Left colon (tissue), 2 donors: ENCODE results near the gene ARAP2. TPM values are rescaled to one million over a fixed set of nuclear protein-coding genes. Genes with fewer than 3 reads are reported as not detected.
"Not testable (repeated sequence)": the region's sequence is repeated elsewhere in the genome, so short reads cannot be mapped to it uniquely, and the experiment has no call there.

ENCODE experiments used
- ATAC-seq: fragments of 200-7000 bp; cut with Tn5 transposase; one replicate; pipeline ENCODE4 v1.9.1; 2020; ENCODE audit warnings: mild to moderate bottlenecking, moderate library complexity
- DNase-seq, 2 donors: peaks; one replicate each; pipeline ENCODE4 v3.0.0-alpha.2; 2020
- intact Hi-C, 2 donors: fragments of 100-400 bp; cut with DNase I in 1 of 2; cut with micrococcal nuclease in 1 of 2; formaldehyde crosslinking; loops; one replicate each; pipeline versions ENCODE4 v1.11.2 to v1.14.0; 2022; cut with DNase I, micrococcal nuclease
- total RNA-seq, 2 donors: library from RNA; stranded (reverse); fragmentation: NEBNext Ultra II Directional; extraction: Animal tissue kit (Norgen Biotek cat#: 25700); gene quantifications; one replicate each; pipeline ENCODE4 v1.2.1, GENCODE V29; 2021
- donor health status: DM: no; HTN: no; CAD: no.
- donor health status: DM: yes; HTN: yes; CAD: no.

ARAP2 gene
- total RNA-seq, 2 donors from 2014 or later: 19.5 to 22.3 TPM

- intact Hi-C loops: no loop called here
- ATAC-seq (peak; percentile 13), DNase-seq (no peak)
Observed at GRCh38 chr4:36198068-36198808, 46.1 kb downstream of the ARAP2 start.

GRCh38 chr4:36197501-36197900 lies 46.8 kb downstream of the ARAP2 start:
- ATAC-seq (no peak), DNase-seq (no peak)
- intact Hi-C loops: no loop called here

- ATAC-seq (no peak), DNase-seq (no peak)
- intact Hi-C loops: no loop called here
Observed at GRCh38 chr4:36196145-36196913, 48.0 kb downstream of the ARAP2 start.

DNA sequence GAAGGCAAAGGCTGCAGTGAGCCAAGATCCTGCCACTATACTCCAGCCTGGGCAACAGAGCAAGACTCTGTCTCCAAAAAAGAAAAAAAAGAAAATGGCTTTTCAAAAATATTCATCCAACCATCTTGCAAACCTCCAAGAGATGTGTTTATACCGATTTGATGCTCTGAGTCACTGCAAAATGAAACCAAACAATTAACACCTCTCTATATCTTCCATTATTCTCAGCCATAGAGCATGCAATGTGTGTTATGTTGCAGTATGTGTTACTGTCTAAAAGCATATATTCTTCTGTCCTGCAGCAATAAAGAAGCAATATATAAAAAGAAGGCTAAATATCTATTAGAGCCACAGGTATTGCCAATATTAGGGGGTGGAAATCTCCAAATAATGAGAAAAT lies 51.4 kb downstream of the ARAP2 start:
- ATAC-seq (no peak), DNase-seq (no peak)
- intact Hi-C loops: no loop called here

DNA sequence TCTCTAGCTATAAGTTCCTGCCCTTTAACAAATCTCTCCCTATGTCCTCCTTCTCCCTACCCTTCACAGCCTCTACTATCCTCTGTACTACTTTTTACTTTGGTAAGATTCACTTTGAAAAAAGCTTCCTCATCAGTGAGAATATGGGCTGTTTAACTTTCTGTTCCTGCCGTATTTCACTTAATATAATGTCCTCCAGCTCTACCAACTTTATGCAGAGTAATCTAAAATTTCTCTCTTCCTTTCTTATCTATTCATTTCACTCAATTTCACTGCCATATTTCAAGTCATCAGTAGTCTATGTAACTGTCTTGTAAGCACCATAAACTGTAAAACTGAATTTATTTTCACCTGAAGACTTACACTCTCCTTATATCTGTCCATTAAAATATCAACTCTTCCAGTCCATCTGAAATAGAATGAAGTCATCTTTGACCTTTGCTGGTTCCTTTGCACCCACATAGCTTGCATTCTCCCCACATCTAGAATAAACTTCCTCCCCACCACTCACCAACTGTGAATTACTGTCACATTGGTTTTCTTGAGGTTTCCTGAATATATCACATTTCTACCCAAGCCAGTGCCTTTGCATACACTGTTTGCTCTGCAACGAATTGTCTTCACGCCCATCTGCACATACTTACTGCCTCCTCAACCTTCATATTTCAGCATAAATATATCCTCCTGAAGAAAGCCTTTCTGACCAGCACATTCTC lies 54.6 kb downstream of the ARAP2 start:
- intact Hi-C loops: no loop called here
- DNase-seq: no peak
- ATAC-seq: peak; percentile 23

DNA sequence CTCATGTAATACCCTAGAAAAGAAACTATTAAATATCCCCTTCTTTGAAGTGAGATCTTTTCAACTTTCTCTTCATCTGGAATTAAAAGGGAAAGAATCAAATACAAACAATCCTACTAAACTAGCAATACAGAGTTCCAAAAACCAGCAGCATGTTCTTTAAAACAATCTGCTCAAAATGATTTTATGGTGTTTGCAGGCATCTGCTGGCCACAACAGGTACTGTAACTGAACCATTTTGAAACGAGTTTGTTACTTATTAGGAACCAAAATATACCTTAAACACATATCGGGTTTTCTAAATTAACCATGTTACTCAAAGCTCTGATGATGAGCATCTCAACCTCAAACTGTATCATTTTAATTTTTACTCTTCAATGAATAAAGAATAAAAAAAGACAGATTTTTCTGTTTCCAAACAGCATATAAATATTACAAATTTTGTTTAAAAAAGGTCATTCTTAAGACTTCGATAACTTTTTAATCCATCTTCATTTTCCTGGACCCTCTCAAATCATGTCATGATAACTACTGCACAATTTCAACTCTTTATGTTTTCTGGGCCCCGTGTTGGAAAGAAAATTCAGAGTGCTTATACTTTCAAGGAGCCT lies 56.5 kb downstream of the ARAP2 start:
- ATAC-seq: peak; percentile 49
- no peak for DNase-seq
- intact Hi-C loops: no loop called here

DNA sequence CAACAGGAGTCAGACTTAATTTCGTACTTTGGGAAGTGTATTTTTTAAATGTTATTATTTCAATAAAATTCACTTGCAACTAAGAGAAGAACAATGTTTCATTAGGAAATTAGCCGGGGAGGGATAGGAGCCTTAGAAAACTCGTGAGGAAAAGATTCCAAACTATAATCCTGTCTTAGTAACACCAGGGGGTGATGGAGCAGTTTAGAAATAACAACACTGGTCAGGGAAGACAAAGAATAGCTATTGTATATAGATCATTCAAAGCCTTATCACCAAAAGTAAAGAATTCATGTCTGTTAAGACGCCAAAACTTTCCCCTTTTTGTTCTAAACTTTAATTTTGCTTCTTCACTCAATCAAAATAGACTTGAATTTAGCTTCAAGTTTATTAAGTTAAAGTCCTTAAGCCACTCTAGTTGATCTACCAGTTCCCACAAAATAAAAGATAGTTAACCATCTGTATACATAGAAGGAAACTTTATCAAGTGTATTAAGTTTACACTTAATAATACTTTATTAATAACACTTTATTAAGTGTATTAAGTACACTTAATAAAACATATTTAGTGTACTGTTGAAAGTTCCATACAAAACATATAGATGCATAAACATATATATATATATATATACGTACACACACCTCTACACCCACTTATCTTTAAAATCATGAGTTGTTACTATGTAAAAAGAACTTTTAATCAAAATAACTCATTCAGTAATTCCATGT lies 60.5 kb downstream of the ARAP2 start:
- intact Hi-C loops: no loop called here
- DNase-seq (no peak), ATAC-seq (no peak)

DNA sequence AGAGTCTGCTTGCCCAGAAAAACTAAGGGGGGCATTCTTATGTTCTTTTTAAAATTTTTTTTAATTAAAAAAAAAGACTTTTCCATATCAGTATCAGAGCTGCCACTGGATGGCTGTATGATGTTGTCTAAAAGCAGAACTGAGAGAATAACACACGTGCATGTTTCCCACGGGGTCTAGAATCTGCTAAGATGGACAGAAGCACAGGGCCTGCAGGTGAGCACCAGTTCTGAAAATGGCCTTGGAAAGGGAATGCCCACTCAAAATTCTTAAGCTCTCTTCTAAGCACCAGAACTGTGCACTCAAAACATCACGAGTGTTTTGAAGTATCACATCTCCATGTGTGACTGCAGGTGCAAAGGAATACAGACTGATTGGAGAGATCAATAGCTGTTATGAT lies 61.1 kb downstream of the ARAP2 start:
- ATAC-seq: no peak
- DNase-seq: no peak
- intact Hi-C loops: no loop called here

DNA sequence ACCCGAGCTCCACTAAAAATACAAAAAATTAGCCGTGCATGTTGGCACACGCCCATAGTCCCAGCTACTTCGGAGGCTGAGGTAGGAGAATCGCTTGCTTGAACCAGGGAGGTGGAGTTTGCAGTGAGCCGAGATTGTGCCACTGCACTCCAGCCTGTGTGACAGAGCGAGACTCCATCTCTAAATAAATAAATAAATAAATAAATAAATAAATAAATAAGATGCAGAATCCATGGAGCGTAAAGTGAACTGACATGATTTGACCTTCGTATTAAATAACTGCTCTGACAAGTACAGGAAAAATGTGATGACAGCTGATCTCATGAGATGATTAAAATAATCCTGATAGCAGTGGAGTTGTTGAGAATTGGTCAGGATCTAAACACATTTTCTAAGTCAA lies 62.0 kb downstream of the ARAP2 start:
- DNase-seq, intact Hi-C loops, ATAC-seq: not testable (repeated sequence)

DNA sequence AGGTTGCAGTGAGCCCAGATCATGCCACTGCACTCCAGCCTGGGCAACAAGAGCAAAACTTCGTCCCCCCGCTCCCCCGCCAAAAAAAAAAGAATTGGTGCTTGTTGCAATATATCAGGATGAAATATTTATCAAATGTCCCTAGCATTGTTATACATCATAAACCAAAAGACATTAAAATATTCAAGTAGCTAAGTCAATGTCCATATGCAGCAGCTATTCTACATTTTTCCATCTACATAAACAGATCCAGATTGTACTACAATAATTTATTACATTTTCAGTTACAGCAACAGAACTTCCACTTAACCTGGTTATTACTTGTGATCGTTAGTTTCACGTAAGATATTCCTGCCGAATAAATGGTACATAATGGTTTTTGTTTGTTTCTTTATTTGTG lies 64.1 kb downstream of the ARAP2 start:
- no peak for ATAC-seq
- intact Hi-C loops: no loop called here
- DNase-seq: no peak

DNA sequence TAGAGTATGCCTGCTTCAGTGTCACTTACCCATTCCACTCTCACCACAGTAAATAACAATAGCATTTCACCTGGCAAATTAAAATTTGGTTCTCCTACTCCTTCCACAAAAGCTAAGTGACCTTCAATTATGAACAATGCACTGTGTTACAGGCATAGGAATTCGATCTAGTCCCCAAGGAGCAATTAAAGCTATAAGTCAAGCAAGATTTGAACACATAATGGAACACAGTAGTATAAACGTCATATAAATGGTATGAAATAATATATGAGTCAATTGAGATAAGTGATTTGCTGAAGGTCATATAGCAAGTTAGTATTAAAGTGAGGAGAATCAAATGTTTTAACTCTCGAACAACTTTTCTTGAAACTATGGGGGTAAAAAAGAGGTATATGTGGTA lies 65.8 kb downstream of the ARAP2 start:
- ATAC-seq (no peak), DNase-seq (no peak)
- intact Hi-C loops: no loop called here

- intact Hi-C loops: no loop called here
- DNase-seq: no peak
- no peak for ATAC-seq
Observed at GRCh38 chr4:36177946-36178345, 66.4 kb downstream of the ARAP2 start.

DNA sequence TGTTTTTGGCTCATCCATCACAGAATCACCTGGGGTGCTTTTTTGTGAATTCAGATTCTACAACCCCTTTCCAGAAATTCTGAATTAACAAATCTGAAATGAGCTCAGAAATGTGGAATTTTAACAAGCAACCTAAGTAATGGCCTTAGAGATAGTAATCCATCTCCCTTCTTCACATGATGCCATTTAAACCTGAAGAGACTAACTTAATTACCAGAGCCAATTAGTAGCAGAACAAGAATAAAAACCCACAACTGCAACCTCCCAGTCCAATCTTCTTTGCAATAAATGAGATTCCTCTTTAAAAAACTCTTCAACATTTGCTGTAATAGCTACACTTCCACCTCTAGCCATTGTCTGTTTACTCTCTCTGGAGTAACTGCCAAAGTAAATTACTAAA lies 69.7 kb downstream of the ARAP2 start:
- ATAC-seq: no peak
- DNase-seq: no peak
- intact Hi-C loops: no loop called here

GRCh38 chr4:36173905-36174304 lies 70.4 kb downstream of the ARAP2 start:
- no peak for ATAC-seq
- intact Hi-C loops: no loop called here

DNA sequence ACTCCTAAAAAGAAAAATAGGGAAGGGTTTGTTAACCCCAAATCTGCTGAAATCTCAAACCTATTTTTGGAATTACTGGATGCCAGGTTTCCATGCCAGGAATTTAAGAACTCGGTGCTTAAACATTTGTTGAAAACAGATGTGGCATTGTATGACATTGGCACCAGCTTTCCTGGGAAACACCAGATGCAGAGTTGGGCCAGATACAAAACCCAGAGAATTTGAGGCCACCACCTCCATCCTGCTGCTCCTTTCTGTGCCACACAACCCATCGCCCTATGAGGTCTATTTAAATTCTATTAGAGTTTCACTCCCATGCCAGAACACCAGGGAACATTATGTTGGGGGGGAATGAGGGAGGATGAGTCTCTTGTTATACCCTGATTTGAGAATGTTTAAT lies 71.7 kb downstream of the ARAP2 start:
- ATAC-seq (no peak), DNase-seq (no peak)
- intact Hi-C loops: no loop called here

More at GRCh38 chr4:36173905-36174304, 70.4 kb downstream of the ARAP2 start:
- DNase-seq: no peak

GRCh38 chr4:36168127-36168878 lies 76.0 kb downstream of the ARAP2 start:
- intact Hi-C loops: no loop called here
- DNase-seq: no peak
- ATAC-seq: no peak

GRCh38 chr4:36165631-36166005 lies 78.7 kb downstream of the ARAP2 start:
- DNase-seq (no peak), ATAC-seq (no peak)
- intact Hi-C loops: no loop called here

GRCh38 chr4:36164900-36165630 lies 79.2 kb downstream of the ARAP2 start:
- DNase-seq (no peak), ATAC-seq (no peak)
- intact Hi-C loops: no loop called here
